ENCODE results near the gene NISCH.

- TF ChIP-seq CTCF (IDR thresholded peaks at IDR 0.05; ENCODE audit: low read depth, low read length) (no peak), EZH2phosphoT487 (IDR thresholded peaks at IDR 0.05; ENCODE audit: low read depth) (no peak)
These were observed 85.6 kb downstream of the NISCH start for GRCh38 chr3:52541050-52541449.

All from OCI-LY3 (cell line).